ENCODE data around the gene TEKTIP1.

The TEKTIP1 gene

GRCh38 chr19:3538965-3539755 is at the start of gene TEKTIP1:
TSS of gene TEKTIP1 (plus strand) at chr19:3539174. CDS start at chr19:3539178, 4 bp downstream.
- no peak within 1 kb of the TSS for H3K4me3 ChIP-seq
- no peaks in the 10 kb centered on the region for H3K9me3 ChIP-seq
- no peak for DNase-seq (ENCODE audit: low spot score in 2 of 2)
- H3K36me3 ChIP-seq (replicated peaks), result peaks cover 32% of the 10 kb centered on the region
- no peaks in the 10 kb centered on the region for H3K4me1 ChIP-seq
- in situ Hi-C loops (cut with MboI; ENCODE audit: low sequenced_read_pairs), result no loop called here
- no peaks in the 10 kb centered on the region for H3K27me3 ChIP-seq (ENCODE audit: low read depth)

- no peak for DNase-seq (ENCODE audit: low spot score in 2 of 2)
- in situ Hi-C loops (cut with MboI; ENCODE audit: low sequenced_read_pairs), result no loop called here
- H3K27me3 ChIP-seq (ENCODE audit: low read depth), result no peaks in the 10 kb centered on the region
- H3K36me3 ChIP-seq (replicated peaks), result peaks cover 23% of the 10 kb centered on the region
- no peaks in the 10 kb centered on the region for H3K9me3 ChIP-seq
- no peak overlapping the region for H3K4me3 ChIP-seq
- H3K4me1 ChIP-seq, result no peaks in the 10 kb centered on the region
Observed at GRCh38 chr19:3491396-3492119, 47.4 kb upstream of the TEKTIP1 start.

DNA sequence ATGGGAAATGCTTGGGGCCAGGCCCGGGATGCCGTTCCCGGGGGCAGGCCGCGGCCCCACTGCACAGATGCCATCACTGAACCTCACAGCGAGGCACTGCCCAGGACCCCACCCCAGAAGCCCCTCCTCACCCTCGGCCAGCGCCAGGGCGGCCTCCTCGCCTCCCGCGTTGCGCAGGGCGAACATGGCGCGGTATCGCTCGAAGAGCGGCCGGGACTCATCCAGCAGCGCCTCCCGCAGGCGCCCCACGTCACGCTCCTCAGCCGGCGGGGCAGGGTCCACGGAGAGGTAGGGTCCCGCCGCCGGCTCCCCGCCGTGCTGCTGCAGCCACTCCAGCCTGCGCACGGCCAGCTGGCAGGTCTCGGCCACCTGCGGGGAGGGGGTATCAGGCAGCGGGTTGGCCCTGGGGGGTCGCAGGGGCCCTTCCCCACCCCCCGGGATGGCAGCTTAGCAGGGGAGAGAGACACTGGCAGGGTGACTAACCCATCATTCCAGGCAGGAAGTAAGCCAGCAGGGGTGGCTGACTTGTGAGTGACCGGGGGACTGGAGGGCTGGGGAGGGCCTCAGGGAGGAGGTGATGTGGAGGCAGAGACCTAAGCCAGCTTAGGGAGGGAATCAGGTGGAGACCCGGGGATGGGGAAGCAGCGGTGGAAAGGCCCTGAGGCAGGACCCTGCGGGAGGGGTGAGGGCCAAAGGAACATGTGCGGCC is 46.7 kb upstream of the TEKTIP1 start:
- in situ Hi-C loops (cut with MboI; ENCODE audit: low sequenced_read_pairs), result no loop called here
- no peak for DNase-seq (ENCODE audit: low spot score in 2 of 2)
- no peaks in the 10 kb centered on the region for H3K4me1 ChIP-seq
- H3K27me3 ChIP-seq (ENCODE audit: low read depth), result no peaks in the 10 kb centered on the region
- no peaks in the 10 kb centered on the region for H3K9me3 ChIP-seq
- peaks cover 26% of the 10 kb centered on the region for H3K36me3 ChIP-seq (replicated peaks)
- H3K4me3 ChIP-seq, result no peak overlapping the region

GRCh38 chr19:3492919-3493318 is 46.1 kb upstream of the TEKTIP1 start:
- H3K4me1 ChIP-seq, result no peaks in the 10 kb centered on the region
- DNase-seq (ENCODE audit: low spot score in 2 of 2), result no peak
- H3K4me3 ChIP-seq, result no peak overlapping the region
- no peaks in the 10 kb centered on the region for H3K9me3 ChIP-seq
- H3K27me3 ChIP-seq (ENCODE audit: low read depth), result no peaks in the 10 kb centered on the region
- peaks cover 26% of the 10 kb centered on the region for H3K36me3 ChIP-seq (replicated peaks)
- in situ Hi-C loops (cut with MboI; ENCODE audit: low sequenced_read_pairs), result no loop called here

- Histone ChIP-seq H3K9me3 (no peaks in the 10 kb centered on the region), H3K27me3 (ENCODE audit: low read depth) (no peaks in the 10 kb centered on the region), H3K4me1 (no peaks in the 10 kb centered on the region), H3K36me3 (replicated peaks) (peaks cover 26% of the 10 kb centered on the region), H3K4me3 (no peak overlapping the region)
- in situ Hi-C loops (cut with MboI; ENCODE audit: low sequenced_read_pairs), result no loop called here
- DNase-seq (ENCODE audit: low spot score in 2 of 2), result no peak
Observed at GRCh38 chr19:3493651-3494050, 45.3 kb upstream of the TEKTIP1 start.

- Histone ChIP-seq H3K36me3 (replicated peaks) (peaks cover 26% of the 10 kb centered on the region), H3K27me3 (ENCODE audit: low read depth) (no peaks in the 10 kb centered on the region), H3K4me3 (no peak overlapping the region), H3K9me3 (no peaks in the 10 kb centered on the region), H3K4me1 (peaks cover under 1% of the 10 kb centered on the region; the same call in 1 of the 2 replicates)
- DNase-seq (ENCODE audit: low spot score in 2 of 2), result peak in 1 of 2 experiments; percentile 62
- in situ Hi-C loops (cut with MboI; ENCODE audit: low sequenced_read_pairs), result no loop called here
Observed at GRCh38 chr19:3494051-3494450, 44.9 kb upstream of the TEKTIP1 start.

DNA sequence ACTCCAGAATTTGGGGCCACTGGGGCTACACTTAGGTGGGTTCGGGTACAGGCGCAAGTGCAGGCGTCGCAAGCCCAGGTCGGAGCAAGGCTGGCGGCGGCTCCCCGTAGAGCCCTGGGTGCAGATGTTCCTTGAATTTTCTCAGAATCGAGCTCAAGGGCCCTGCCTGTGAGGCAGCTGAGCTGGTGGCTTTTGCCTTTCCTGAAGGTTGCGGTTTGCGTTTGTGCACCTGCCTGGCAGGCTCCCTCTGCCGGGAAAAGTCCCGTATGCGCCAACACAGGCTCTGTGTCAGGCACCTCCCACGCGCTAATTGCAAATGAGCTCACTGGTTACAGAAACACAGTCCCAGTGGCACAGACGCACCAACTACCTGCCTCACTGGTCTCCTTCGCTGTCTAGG is 44.4 kb upstream of the TEKTIP1 start:
- peaks cover 26% of the 10 kb centered on the region for H3K36me3 ChIP-seq (replicated peaks)
- in situ Hi-C loops (cut with MboI; ENCODE audit: low sequenced_read_pairs), result no loop called here
- DNase-seq (ENCODE audit: low spot score in 2 of 2), result no peak
- H3K27me3 ChIP-seq (ENCODE audit: low read depth), result no peaks in the 10 kb centered on the region
- H3K4me1 ChIP-seq, result peaks cover 5% of the 10 kb centered on the region; the same call in 1 of the 2 replicates
- H3K4me3 ChIP-seq, result no peak overlapping the region
- no peaks in the 10 kb centered on the region for H3K9me3 ChIP-seq

DNA sequence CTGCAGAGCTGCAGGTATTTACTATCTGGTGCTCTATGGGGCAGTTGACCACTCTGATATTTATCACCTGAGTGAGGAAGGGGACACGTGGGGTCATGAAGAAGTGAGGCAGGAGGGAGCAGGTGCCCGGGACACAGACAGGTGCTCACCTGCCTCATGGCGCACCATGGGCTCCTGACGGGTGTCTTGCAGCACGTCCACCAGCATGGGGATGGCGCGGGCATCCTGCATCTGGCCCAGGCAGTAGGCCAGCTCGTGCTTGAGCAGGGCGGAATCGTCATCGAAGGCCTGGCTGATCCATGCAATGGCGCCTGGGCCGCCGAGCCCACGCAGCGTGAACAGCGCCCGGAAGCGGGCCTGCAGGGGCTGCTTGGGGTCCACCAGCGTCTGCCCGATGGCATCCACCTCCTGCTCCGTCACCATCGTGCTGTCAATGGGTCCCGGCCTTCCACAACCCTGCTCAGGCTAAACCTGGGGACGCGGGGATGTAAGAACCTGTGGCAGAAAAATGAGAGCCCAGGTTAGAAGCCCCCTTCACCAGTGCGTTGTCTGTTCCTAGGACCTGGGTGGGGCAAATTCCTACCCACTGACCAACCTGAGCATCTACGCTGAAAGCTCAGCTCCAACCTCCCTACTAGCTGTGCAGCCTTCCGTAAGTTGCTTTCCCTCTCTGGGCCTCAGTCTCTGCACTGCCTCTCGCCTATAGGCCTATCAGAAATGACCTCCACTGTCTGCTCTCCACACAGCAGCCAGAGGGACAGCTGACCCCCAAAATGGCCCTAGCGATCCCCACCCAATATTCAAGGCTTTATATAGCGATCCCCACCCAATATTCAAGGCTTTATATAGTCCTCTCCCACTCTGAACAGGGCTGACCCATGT is 42.3 kb upstream of the TEKTIP1 start:
- H3K4me1 ChIP-seq, result peaks cover 10% of the 10 kb centered on the region; the same call in 1 of the 2 replicates
- in situ Hi-C loops (cut with MboI; ENCODE audit: low sequenced_read_pairs), result no loop called here
- peaks cover 23% of the 10 kb centered on the region for H3K36me3 ChIP-seq (replicated peaks)
- no peaks in the 10 kb centered on the region for H3K9me3 ChIP-seq
- DNase-seq (ENCODE audit: low spot score in 2 of 2), result no peak
- no peaks in the 10 kb centered on the region for H3K27me3 ChIP-seq (ENCODE audit: low read depth)
- H3K4me3 ChIP-seq, result no peak overlapping the region

DNA sequence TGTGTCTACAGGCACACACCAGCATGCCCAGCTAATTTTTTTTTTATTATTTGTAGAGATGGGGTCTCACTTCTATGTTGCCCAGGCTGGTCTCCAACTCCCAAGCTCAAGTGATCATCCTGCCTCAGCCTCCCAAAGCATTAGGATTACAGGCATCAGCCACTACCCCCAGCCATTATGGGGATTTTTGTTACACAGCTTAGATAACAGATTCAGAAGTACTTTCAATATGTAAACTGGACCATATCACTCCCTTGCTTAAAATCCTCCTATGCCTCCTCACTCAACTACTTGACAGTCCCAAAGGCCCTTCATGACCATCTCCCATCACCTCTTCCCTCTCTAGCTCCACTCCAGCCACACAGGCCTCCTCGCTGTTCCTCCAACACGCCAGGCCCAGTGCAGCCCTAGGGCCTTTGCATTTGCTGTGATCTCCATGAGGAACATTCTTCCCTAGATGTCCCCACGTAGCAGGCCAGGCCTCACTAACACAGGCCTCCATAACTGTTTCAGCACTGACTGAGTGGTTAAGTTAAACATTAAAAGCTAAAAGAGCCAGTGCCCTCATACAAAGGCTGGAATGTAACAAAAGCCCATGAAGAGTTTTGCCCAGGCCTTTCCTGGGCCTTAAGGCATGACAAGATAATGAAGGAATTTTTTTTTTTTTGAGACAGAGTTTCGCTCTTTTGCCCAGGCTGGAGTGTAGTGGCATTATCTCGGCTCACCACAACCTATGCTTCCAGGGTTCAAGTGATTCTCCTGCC is 41.0 kb upstream of the TEKTIP1 start:
- in situ Hi-C loops (cut with MboI; ENCODE audit: low sequenced_read_pairs), result no loop called here
- H3K4me1 ChIP-seq, result peaks cover 10% of the 10 kb centered on the region; the same call in 1 of the 2 replicates
- H3K4me3 ChIP-seq, result no peak overlapping the region
- DNase-seq (ENCODE audit: low spot score in 2 of 2), result no peak
- no peaks in the 10 kb centered on the region for H3K27me3 ChIP-seq (ENCODE audit: low read depth)
- H3K36me3 ChIP-seq (replicated peaks), result peaks cover 21% of the 10 kb centered on the region
- H3K9me3 ChIP-seq, result no peaks in the 10 kb centered on the region

DNA sequence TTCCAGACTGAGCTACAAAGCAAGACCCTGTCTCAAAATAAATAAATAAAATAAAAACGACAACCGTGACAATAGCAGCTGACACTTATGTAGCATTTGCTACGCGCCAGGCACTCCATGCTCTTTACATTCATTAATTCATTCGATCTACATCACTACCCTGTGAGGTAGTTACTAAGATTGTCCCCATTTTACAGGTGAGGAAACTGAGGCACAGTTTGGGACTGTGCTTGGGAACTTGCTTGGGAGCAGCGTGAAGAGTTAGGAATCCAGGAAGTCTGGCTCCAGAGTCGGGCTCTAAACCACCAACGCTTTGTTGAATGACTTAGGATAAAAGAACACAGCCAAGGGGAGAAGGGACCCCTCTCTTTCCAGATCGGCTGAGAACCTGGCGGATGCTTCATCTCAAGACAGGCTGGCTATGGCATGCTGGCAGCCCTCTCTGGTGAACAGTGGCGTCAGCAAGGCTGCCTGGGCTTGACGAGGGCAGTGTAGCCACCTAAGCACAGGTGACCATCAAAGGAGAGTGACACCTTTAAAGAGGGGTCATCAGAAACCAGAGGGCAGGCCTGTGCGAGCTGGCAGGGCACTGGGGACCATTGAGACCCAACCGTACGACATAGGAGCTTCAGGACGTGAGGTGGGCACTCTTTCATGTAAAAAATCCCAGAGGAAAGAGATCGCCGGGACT is 39.1 kb upstream of the TEKTIP1 start:
- Histone ChIP-seq H3K36me3 (replicated peaks) (peaks cover 17% of the 10 kb centered on the region), H3K9me3 (no peaks in the 10 kb centered on the region; the same call in 1 of the 2 replicates), H3K4me1 (peaks cover 10% of the 10 kb centered on the region; the same call in 1 of the 2 replicates), H3K4me3 (peak overlapping the region; percentile 95), H3K27me3 (ENCODE audit: low read depth) (no peaks in the 10 kb centered on the region)
- DNase-seq (ENCODE audit: low spot score in 2 of 2), result no peak
- in situ Hi-C loops (cut with MboI; ENCODE audit: low sequenced_read_pairs), result no loop called here

DNA sequence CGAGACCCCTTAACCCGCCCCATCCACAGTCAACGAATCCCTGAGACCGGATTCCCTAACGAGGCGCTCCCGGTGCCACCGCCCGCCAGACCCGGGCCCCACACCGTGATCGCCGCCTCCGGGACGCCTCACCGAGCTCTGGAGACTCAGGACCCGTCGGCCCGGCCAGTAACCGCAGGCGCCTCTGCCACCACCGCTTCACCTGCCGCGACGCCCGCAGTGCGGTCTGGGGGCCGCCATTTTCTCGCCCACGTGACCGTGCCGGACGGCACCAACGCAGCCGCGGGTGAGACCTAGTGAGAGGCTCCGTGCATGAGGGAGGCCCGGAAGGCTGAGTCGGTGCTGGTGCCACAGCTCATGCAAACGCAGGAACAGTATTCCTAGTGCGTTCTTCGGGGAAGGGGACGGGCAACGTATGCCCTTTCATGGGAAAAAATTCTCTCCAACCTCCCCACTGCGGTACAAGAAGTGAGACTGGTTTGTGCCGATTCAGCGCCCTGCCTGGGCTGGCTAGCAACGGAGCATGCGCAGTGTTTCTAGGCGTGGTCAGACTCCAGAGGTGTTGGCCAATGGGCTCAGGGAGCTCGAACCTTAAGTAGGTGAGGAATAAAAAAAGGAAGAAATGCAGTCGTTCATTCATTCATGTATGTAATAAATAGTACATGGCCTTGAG is 38.4 kb upstream of the TEKTIP1 start, which contains the start of gene DOHH:
DOHH (minus strand) TSS at position 246 of the 673 bp plus-strand sequence. CDS start 3,860 bp downstream, outside the sequence.
- peak; percentile 94 to 97 for DNase-seq (ENCODE audit: low spot score in 2 of 2)
- in situ Hi-C loops (cut with MboI; ENCODE audit: low sequenced_read_pairs), result no loop called here
- peaks cover 11% of the 10 kb centered on the region for H3K36me3 ChIP-seq (replicated peaks)
- no peaks in the 10 kb centered on the region; the same call in 1 of the 2 replicates for H3K9me3 ChIP-seq
- H3K4me1 ChIP-seq, result peaks cover 10% of the 10 kb centered on the region
- H3K27me3 ChIP-seq (ENCODE audit: low read depth), result no peaks in the 10 kb centered on the region
- peak within 1 kb of the TSS; percentile 95 for H3K4me3 ChIP-seq

Measured in HAP-1 (cell line).